Kasumi-1 (cell line): Measurements from ENCODE around the gene ADIG.

Source experiments
- DNase-seq, 2 experiments: peaks; one replicate each; lab custom pipeline; 2025; lab: John Stamatoyannopoulos, UW

ADIG gene

DNA sequence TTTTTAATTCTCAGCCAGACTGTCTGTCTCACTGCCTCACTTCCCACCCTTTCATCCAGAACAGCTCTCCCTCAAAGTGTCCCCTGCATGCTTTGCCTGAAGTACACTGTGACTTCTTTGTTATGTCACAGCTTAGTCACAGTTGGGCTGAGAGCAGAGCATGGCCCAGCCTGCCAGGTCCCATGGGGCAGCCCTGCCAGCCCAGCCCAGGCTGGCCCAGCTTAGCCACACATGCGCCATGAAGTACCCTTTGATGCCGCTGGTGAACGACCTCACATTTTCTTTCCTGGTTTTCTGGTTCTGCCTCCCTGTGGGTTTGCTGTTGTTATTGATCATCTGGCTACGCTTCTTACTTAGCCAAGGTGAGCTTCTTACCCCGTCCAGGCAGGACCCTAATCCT is at the start of gene ADIG:
Gene ADIG, plus strand, starts transcription at position 185 of the 400 bp plus-strand sequence. Its CDS starts 54 bp downstream, at position 239.
- no peak for DNase-seq

DNA sequence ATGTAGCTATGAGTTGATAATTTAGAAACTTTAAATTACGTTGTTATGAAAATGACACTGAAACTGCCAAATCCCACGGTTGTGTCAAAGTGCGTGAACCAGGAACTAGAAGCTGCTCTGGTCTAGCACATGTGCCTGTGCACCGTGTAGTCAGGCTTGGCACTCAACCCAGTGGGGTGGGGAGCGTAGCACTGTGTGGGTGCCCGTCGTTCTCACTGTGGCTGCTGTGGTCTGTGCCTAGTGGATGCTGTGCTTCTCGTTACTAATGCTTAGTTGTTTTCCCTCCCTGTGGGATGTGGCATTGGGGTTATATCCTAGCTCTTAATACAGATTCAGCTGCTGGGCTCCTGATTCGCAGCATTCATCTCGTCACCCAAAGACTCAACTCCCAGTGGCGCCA is 46.2 kb upstream of the ADIG start:
- DNase-seq, result no peak

DNA sequence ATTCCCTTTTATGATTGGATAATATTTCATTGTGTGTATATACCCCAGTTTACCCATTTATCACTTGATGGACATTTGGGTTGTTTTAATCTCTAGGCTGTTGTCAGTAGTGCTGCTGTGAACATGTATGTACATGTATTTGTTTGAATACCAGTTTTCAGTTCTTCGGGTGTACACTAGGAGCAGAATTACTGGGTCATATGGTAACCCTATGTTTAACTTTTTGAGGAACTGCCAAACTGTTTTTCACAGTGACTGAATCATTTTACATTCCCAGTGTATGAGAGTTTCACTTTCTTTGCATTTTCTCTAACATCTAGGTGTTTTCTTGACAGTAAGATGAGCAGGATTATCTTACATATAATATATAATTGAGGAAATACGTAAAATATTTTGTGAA is 44.7 kb upstream of the ADIG start:
- no peak for DNase-seq

DNA sequence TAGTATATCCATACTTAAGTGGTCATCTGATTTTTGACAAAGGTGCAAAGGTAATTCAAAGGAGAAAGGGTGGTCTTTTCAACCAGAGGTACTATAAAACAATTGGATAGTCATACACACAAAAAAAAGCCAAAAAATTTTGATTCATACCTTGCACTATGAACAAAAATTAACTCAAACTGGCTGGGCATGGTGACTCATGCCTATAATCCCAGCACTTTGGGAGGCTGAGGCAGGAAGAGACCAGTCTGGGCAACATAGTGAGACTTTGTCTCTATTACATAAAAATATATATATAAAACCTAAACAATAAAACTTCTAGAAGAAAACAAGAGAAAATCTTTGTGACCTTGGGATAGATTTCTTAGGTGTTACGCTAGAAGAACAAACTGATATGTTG is 43.8 kb upstream of the ADIG start:
- DNase-seq, result no peak

DNA sequence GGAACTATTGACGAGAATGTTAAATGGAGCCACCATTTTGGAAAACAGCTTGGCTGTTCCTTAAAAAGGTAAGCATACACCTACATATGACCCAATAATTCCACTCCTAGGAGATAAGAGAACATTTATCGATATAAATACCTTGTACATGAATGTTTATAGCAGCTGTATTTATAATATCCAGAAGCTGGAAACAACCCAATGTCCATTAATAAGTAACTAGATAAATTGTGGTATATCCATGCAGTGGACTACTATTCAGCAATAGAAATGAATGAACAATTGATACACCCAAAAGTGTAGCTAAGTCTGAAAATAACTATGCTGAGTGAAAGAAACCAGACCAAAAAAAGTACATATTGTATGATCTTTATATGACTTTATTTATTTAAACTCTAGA is 42.2 kb upstream of the ADIG start:
- no peak for DNase-seq

DNA sequence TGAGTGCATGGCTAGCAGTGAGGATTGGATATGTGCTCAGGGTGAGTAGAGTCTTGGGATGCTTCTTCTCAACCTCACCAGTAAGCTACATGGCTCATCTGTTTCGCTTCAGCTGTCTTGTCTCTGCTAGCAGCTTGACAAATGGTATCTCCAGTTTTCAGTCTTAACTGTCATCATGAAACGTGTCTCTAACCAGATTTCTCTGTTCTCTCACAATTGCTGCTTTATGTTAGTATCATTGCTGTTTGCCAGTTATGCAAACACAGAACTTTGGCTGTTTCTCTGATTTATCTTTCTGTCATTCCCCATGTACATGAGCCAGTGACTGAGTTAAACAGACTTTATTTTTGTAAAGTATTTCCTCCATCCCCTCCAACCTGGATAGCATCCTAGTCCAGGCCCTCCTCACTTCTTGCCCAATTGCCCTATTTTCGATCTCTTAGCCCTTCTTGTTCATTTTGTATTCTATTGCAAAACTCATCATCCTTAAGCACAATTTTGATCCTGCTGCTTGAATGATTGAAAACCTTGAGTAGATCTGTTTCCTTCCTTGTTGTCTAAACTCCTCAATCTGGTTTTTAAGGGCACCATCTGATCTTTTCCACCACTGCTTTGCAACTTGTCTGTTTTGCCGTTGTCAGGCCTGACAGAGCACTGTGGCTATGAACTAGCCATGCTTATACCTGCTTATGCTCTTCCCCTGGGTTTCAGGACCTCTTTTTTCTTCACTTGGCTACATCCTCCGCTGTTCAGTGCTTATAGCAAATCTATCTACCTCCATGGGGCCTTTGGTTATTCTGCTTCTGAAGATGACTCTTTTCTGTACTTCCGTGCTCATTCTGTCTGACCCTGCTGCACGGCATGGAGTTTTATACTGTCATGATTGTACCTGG is 37.7 kb upstream of the ADIG start:
- DNase-seq, result no peak

DNA sequence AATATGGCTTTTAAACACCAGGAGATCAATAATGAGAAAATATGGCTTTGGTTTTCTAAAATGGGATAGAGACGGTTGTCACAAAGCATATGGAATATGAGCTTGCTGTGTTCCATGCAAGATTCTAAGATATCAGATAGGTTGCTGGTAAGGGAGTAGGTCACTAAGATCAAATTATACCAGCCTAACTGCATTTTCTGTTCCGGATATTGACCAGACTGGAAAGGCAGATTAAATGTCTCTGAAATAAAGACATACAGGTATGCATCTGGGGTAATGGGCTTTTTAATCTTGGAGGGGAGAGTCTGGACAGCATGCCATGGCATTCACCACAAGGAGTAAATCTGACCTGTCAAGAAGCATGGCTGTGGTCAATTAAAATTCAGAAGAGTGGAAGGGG is 35.2 kb upstream of the ADIG start:
- no peak for DNase-seq

DNA sequence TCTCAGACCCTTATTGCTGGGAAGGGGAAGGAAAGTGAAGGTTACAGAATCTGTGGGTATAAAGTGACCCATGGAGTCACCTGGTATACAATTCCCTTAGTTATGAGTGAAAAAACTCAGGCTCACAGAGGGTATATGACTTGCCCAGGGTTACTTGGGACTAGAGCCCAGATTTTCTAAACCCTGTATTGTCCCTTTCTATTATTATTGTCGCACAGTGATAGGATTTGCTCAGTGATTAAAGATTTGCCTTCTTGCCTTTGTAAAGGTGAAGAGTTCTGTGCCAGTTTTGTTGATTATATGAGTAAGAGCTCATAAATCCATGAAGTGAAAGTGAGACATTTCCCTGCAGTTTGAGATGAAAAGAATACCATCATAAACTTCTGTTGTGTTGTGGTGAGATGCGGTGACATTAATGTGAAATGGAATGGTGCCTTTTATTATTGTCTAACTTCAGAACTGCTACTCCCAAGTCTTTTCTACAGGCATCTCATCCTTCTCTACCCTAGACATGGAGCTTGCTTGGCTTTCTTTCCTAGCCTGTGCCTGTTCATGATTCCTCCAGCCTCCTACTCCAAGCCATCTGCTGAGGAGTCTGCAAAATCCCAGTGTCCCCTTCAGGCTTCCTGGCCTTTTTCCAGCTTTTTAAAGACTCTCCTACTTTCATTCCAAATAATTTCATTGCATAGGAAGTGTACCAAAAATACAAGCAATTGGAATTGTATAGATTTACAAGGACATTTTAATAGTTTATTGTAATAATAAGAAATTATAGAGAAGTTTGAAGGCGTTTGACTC is 33.5 kb upstream of the ADIG start:
- DNase-seq, result no peak

DNA sequence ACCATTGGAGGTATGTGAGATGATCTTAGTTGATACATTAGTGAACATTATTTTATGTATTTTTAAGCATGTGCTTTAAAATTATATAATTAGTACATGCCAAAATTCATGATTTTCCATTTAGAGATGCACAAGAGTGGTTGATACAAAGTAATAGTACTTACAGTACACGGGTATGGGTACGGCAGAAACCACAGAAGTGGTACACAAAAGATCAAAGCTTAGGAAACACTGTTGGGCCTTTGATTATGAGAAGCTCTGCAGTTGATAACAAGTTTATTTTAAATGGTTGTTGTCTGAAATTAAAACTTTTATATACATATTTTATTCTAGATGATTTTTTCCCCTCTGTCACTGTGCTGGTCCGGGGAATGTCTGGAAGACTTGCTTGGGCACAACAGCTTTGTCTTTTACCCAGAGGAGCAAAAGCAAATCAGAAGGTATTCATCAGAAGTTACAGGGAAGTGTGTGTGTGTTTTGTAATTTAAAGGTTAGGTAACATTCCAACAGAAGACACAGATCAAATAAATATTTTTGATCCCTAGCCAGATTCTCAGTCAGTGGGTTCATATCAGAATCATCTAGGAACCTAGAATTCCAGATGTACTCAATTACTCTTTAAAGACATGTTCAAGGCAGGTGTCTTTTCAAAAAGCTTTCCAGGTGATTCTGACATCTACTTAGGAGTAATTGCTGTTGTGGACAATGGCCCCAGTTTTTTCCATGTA is 32.5 kb upstream of the ADIG start:
- DNase-seq, result no peak

DNA sequence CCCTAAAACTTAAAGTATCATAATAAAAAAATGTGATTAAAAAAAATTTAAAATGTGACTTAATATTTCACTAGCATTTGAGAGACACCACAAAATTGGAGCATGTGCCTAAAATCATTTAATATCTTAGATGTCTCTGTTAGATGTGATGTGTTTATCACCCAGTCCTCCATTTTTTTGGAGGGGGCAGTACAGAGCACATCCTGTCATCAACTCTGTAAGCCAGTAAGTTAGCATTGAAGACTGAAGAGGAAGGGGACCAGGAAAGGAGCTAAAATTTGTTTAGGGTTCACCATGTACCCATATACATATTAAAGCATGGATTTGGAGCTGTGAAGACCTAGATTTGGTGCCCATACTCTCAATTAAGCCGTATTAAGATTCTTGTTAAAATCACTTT is 30.7 kb upstream of the ADIG start:
- peak; percentile 22 to 46 for DNase-seq

DNA sequence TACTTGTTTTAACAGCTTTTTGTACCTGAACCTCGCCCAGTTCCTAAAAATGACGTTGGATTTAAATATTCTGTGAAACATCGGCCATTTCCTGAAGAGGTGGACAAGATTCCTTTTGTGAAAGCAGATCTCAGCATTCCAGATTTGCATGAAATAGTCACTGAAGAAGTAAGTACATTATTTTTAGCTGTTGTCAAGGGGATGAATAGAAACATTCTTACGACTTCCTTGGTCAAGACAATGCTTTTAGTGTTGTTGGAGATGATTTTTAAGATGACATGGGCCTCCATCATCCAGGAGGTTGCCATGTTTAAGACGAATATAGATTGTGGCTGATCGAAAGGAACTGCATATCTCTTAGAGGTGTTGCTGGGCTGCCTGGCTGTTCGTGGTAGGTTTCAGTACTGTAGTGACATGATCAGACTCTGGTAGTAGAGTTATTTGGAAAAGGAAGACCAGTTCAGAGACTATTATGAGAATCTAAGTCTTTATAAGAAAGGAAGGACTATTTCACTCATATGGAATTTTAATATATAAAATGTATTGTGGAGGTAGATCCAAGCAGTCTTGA is 29.9 kb upstream of the ADIG start:
- no peak for DNase-seq

DNA sequence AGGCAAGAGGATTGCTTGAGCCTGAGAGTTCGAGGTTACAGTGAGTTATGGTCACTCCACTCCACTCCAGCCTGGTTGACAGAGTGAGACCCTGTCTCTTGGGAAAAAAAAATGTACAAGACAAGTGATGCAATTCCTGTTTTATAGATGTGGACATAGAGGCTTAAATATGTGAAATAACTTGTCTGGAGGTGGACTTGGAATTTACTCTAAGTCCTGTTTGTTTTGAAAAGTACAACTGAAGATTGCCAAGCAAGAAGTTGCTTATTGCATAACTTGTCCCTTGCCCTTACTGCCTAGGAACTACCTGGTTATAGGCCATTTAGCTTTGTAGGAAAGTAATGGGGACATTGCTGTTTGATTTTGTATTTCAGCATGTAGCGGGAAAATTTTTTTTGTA is 26.0 kb upstream of the ADIG start:
- no peak for DNase-seq

DNA sequence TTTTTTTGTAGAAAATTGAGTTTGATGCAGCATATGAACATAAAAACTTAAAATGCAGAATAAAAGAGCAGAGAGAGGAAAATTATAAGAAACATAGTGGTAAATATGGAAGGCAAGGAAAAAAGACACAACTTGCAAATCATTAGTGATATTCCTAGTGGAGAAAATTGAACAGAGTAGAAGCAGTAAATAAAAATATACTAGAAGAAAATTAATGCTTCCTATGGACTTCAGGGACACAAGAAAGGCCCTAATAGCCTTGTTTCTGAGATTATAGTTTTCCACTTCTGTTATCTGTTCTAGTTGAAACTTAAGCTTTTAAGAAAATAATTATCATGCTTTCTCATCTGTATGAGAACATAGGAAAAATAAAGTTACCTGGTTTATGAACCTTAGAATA is 25.6 kb upstream of the ADIG start:
- DNase-seq, result no peak

DNA sequence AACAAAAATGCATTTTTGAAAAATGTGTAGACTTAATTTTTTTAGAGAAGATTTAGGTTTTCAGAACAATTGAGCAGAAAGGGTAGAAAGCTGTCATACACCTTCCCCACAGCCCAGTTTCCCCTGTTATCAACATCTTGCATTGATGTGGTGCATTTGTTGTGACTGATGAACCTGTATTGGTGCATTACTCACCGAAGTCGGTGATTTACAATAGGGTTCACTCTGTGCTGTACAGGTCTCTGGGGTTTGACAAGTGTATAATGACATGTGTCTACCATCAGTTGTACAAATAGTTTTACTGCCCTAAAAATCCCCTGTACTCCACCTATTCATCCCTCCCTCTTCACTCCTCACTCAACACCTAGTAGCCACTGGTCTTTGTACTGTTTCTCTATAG is 23.8 kb upstream of the ADIG start:
- DNase-seq, result no peak

DNA sequence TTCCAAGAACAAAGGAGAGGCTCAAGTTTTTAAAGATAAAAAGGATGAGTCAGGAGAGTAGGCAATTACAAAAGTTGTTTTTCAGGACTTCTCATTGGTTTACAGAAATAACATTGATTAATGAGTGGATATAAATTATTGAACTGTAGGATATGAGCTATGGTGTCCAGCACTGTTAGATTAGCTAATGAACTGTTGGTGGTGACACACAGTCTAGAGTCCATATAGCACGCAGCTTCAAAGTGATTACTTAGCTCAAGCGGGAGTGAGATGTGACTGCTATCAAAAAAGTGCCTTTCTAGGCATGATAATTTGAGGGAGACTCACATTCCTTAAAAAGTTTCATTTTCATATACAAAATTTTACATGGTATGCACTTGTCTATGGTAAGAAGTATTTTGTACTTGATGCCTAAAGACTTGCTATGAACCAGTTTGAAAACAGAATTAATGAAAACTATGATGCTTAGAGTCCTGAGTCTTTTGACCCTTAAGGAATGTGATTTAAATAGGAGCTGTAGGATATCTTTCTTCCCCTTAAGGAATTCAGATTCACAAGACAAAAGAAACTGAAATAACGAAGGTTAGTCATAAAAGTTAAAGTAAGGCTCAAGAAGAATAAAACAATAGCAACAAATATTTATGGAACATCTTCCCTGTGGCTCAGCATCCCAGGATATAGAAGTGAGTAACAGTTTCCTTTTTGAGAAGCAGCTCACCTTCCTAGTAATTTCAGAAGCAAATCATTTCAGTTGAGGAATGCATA is 22.2 kb upstream of the ADIG start:
- DNase-seq, result no peak

DNA sequence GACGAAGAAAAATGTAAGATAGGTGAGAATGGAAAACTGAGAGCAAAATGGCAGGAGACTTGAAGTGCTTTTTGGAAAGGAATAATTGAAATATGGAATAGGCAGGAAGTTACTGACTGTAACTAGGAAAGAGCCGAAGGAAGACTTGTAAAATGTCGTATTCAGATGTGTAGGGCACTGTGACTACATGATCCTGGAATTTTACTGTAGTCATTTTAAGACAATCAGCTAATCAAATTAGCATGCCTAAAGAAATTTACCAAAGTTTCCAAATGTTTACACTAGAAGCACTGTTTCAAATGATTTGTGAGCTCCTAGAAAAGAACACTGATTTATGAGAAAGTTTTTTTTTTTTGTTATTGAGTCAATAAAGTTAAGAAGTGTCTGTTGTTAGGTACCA is 21.2 kb upstream of the ADIG start:
- DNase-seq, result no peak

DNA sequence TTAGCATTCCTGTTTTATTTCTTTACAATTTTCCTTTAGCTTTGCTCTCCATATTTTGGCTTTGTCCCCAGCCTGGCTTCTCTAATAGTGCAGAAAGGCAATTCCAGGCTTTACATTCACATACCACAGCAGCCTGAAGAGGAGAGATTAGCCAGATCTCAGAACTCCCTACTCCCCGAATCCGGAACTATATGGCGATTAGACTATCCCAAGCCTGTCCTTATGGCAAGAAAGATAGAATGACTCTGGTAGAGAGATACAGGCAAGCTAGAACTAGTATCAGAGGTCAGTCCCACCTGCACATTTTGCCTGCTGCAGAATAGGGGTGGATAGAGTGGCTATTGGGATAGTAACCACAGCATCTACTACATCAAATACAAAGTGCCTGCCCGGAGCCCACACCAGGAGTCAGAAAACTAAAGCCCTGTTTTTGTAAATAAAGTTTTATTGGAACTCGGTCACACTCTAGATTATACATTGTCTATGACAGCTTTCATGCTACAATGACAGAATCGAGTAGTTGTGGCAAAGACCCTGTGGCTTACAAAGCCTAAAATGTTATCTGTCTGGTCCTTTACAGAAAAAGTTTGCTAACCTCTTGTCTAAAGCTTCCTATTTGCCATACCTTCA is 17.1 kb upstream of the ADIG start:
- no peak for DNase-seq

DNA sequence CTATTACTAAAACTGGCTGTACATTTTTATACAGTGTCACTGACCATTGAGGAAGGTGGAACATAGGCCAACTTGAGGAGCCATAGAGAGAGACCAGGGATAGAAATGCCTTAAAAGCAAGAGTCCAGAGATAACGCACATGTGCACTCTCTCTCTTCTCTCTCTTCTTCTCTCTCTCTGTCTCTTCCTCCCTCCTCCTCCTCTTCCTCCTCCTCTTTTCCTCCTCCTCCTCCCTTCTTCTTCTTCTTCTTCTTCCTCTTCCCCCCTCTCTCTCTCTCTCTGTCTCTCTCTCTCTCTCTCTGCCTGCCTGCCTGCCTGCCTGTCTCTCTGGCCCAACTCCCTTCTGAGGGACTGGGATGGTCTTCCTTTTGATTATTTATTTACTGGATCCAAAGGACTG is 16.3 kb upstream of the ADIG start:
- DNase-seq, result no peak

DNA sequence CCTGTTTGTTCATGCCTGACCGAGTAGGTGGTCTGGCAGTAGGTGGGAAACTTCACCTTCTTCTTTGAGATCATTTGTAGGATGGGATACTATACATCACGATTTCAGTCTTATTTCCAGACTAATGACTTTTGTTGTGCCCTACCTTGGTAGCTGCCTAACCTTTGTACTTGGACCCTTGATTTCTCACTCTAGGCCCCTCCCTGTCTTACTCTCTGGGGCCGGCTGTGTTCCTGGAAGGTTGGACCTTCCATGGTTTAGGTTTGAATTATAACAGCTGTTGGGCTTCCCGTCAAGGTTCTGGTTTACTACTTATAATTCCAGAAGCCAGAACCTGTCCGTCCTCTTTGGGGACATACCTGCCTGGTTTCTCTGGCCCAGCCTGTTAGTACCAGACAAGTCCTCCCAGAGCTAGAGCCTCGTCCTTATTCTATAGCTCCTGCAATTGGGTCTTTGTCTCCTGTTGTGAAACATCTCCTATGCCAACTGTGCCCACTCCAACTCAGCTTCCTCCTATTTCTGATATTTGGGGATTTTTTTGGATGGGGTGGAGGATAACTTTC is 14.9 kb upstream of the ADIG start:
- DNase-seq, result no peak

DNA sequence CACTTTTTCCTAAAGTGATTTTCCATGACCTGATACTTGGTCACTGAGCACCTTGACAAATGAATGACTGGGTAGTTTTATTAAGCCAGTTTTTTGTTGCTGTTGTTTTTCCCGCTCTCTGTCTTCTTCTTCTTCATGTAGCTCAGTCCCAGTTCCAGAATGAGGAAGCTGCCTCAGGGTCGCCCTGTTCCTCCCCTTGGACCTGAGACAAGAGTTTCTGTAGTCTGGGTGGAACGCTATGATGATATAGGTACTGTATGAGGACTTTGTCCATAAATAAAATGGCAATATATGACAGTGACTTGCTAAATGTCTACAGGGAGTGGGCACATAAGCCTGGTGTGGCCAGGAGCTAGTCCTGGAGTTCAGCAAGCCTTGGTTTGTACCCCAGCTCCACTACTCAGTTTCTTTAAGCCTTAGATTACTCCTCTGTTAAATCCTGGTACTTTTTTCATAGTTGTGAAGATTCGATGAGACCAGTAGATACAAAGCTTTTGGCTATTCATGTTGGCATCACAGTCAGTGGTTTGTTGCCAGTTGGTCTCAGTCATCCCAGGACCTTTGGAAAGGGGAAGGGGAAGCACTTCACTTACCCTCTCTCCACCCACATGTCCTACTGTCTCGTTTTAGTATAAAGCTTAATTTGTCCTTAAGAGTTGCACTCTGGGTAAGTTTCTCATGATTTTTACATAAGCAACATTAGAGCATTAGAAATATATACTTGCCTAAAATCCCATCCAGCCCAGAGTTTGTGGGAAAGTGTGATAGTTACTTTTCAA is 11.1 kb upstream of the ADIG start:
- peak; percentile 35 to 51 for DNase-seq
